Suppressor macrophage (primary cell): ENCODE results near the gene MYO5C.
"Not testable (repeated sequence)": the region's sequence is repeated elsewhere in the genome, so short reads cannot be mapped to it uniquely, and the experiment has no call there.

Experiments used
- DNase-seq, 4 experiments: peaks; one replicate each; pipeline ENCODE4 v3.0.0-alpha.2; 2020 to 2022

Gene MYO5C

GRCh38 chr15:52303093-52303772, 7.6 kb upstream of the MYO5C start:
- DNase-seq = no peak

- DNase-seq = no peak
Observed at GRCh38 chr15:52301265-52301847, 5.8 kb upstream of the MYO5C start.

DNA sequence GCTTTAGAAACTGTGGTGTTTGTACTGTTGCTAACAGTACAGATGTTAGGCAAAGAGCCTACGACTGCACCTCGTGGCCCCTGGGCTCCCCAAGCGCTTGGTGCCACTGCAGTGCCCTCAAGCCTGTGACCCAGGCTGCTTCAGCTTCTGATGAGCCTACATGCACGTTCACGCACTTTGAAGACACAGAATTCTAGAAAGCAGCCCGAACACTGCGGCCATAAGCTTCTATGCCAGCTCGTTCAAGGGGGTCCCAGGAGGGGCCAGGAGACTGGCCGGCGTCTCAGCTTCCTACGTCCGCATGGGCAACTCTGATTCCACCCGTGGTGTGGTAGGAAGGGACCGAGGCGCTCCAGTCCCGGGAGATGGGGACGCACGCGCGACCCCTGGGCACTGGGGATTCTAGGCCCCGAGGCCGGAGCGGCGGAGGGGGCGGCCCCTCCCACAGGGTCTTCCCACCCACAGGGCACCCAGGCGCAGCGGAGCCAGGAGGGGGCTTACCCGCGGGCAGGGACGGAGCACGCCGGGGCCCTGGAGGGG, 653 bp downstream of the MYO5C start:
- DNase-seq = no peak

- DNase-seq = no peak
Observed at GRCh38 chr15:52292780-52293392, 2.7 kb downstream of the MYO5C start.

DNA sequence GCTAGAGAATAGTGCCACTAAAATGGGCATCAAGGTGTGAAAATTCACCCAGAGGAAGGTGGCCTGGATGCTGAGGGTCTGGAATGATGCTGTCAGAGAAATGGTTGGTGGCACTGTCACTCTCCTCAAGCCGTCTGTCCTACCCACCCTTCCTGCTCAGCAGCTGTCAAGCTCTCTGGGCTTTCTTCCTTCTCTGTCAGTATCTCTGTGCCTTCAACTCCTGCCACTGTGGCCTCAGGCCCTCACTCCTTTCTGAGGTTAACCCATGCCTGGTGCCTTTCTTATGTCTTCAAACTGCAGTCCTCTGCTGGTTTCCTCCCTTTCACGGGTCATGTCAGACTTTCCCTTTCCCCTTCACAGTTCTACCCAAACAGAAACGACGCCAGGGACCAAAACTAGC, 4.4 kb downstream of the MYO5C start:
- no peak for DNase-seq

- DNase-seq = no peak
Observed at GRCh38 chr15:52290800-52291199, 4.8 kb downstream of the MYO5C start.

GRCh38 chr15:52290329-52290728, 5.3 kb downstream of the MYO5C start:
- DNase-seq = no peak

DNA sequence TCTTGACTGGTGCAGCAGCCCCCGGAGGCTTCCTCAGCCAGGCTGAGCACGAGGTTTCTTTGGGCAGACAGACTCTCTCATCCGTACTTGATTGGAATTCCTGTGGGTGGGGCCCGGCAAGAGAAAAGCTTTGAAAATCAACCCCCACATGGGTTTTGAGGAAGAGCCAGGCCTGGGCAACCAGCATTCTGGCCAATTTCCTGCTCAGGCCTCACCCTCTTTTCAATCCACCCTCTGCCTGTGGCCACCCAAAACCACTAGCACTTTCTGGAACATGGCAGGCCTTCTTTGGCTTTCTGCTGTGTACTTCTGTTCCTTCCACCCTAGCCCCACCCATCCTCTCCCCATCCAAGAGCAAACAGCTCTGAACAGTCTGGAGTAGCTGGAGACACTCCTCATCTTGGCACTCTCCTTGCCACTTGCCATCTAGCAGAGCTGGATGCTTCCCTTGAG, 5.9 kb downstream of the MYO5C start:
- DNase-seq = no peak

DNA sequence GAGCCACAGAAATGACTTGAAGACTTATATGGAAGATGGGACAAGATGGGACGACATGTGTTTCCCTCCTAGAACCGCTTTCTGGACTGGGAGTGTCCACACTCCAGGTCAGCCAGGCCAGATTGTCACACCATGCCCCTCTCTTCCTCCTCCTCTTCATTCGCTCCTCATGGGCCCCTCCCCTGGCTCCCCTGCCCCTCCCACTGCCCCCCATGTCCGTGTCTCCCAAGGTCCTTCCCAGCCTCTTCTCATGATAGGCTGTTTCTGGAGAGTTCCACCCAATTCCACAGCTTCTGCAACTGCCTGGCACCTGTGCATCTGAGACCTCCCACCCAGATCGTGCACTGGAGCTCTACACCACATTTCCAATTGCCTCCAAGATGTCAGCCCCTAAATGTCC, 6.6 kb downstream of the MYO5C start:
- DNase-seq = no peak

- no peak for DNase-seq
Observed at GRCh38 chr15:52288051-52288942, 7.3 kb downstream of the MYO5C start.

DNA sequence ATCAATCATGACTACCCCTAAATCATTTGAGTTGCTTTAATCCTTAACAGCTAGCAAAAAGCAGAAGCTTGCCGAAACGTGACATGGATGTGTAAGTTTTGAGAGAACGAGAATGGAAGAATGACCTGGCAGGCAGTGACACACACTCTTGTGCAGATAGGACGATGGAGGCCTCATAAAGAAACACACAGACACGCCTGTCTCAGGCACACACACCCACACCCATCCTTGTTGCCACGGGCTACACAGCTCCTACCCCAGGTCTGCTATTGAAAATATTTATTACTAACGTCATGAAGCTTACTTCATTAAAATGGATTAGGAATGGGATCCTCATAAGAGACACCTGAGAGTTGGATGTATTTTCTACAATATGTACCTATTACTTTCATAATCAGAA, 8.5 kb downstream of the MYO5C start:
- no peak for DNase-seq

- not testable (repeated sequence) for DNase-seq
Observed at GRCh38 chr15:52285941-52286340, 9.7 kb downstream of the MYO5C start.

DNA sequence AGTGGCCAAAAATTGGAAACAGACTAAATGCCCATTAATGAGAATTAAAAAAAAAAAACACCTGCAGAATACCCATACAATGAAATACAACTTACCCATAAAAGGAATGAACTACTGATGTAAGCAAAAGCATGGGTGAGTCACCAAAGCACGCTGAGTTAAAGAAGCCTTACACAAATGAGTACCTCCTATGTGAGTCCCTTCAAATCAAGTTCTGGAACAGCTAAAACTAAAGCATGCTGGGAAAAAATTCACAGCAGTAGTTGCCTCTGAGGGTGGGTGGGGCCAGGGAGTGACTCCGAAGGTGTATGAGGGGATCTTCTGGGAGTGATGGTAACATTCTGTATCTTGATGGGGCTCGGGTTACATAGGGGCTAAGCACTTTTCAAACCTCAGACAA, 11.4 kb downstream of the MYO5C start:
- DNase-seq = peak in 1 of 4 experiments; percentile 13

- DNase-seq = no peak
Observed at GRCh38 chr15:52283281-52283680, 12.3 kb downstream of the MYO5C start.

DNA sequence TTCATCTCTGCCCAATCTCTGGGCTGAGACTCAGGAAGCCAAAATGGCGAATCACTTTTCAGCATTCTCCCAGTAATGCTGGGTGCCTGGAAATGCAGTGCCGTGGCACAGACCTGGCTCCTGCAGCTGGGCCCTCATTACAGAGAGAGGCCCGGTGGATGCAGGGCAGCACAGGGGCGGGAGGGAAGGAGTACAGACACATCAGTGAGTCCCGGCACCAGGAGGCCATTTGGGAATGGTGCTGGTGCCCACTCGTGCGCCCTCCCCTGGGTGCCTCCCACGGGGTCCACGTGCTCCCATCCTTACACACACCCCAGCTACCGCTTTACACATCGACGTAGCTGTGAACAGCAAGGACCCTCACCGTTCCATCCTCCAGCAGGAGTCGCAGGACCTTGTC, 13.2 kb downstream of the MYO5C start:
- no peak for DNase-seq

GRCh38 chr15:52281085-52282035, 14.2 kb downstream of the MYO5C start:
- DNase-seq = no peak

- no peak for DNase-seq
Observed at GRCh38 chr15:52280326-52281084, 15.1 kb downstream of the MYO5C start.

DNA sequence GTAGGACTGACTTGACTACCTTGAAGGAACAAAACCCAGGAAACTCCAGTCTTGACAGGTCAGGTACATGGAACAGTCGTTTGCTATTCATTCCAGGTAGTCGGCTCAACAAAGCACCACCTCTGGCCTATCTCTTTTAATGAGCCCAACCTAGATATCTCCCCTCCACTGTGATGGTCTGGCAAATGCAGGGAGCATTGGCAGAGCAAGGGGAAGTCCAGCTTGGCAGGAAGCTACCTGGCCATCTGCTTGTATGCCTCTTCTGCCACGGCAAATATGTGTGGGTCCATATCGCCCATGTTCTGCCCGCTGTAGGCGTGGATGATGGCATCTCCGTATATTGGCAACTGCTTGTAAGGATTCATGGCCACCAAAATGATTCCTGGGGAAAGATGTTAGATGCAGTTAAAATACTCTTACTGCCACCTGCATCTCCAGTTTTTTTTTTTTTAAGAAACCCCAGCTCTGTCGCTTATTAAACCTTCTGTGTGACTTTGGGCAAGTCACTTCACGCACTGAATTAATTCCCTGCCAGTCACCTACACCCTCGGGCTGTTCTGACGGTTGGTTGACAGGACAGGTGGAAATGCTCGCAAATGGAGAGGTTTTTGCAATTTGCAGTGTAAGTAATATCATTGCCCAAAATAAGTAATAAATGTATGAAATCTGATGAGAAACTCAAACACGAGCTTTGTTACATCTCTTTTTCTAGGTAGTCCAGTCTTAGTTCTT, 16.8 kb downstream of the MYO5C start:
- no peak for DNase-seq

- no peak for DNase-seq
Observed at GRCh38 chr15:52278135-52278534, 17.5 kb downstream of the MYO5C start.

DNA sequence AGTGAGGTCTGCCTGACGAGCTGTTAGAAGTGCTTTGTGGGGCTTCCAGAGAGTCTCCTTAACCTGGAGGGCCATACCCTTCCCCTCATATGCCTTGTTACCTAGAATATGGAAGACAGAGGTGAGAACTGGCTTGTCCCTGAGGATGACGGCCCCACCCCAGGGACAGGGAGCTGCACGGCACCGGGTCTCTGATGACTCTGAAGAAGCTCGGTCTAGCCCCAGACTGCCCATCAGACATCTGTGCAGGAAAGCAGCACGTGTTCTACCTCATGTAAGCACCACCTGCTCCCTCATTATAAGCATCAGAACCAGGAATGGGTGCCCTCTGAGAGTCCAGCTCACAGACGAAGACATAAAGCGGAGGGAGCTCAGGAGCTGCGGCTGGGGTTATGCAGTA, 18.0 kb downstream of the MYO5C start:
- no peak for DNase-seq
